Endothelial cell of umbilical vein (primary cell): ENCODE data around the gene SYMPK. TPM values are rescaled to one million over a fixed set of nuclear protein-coding genes. Genes with fewer than 3 reads are reported as not detected.
A peak's percentile ranks its signal among the peaks of the same experiment; 100 is the strongest.

Experiments used
- BruUV-seq: library from RNA; stranded (reverse); fragments of 400-500 nt; replicated peaks from 2 replicates; lab custom pipeline; 2021; lab: Mats Ljungman, UMichigan
- CTCF ChIA-PET: fragments of 300-600, 350-600 bp; sonication (Branson Sonifier 250); formaldehyde crosslinking; loops from one replicate; lab custom pipeline; 2021; ENCODE audit warnings: antibody characterized with exemption, inconsistent platforms; lab: Charles Lee
- POLR2A ChIA-PET: fragments of 300-600, 350-600 bp; sonication (Branson Sonifier 250); formaldehyde crosslinking; loops from one replicate; lab custom pipeline; 2021; ENCODE audit warnings: antibody characterized with exemption, inconsistent platforms; lab: Charles Lee
- DNase-seq: peaks from one replicate; pipeline ENCODE4 v3.0.0-alpha.2; 2011; ENCODE audit warnings: low read depth, low spot score
- FAIRE-seq: peaks from 2 replicates; lab custom pipeline; 2011; peaks lifted over from hg19 to GRCh38; lab: Jason Lieb, UNC
- H2AFZ ChIP-seq: 2 replicates; pipeline ENCODE4 v1.6.0; 2012; ENCODE audit warnings: low read depth, low read length, control low read depth, inconsistent platforms
- H3K27ac ChIP-seq: 2 replicates; pipeline ENCODE4 v1.5.1; 2011; ENCODE audit warnings: low read depth, mild to moderate bottlenecking, control low read depth, low read length, moderate library complexity; ENCODE audit not compliant: insufficient read depth
- H3K27me3 ChIP-seq, 2 experiments: 2 replicates each; pipeline versions ENCODE4 v1.6.0 to v1.6.1; 2011; ENCODE audit warnings: low read length in 2 of 2, mixed read lengths in 1 of 2; ENCODE audit not compliant: control insufficient read depth in 2 of 2, insufficient read depth in 2 of 2
- H3K36me3 ChIP-seq, 2 experiments: 2 replicates in 1 of 2; 3 replicates in 1 of 2; pipeline ENCODE4 v1.5.1; 2011; ENCODE audit warnings: low read length in 2 of 2, mild to moderate bottlenecking in 1 of 2, moderate library complexity in 1 of 2; ENCODE audit not compliant: control insufficient read depth in 2 of 2, insufficient read depth in 2 of 2; ENCODE audit errors: extremely low read depth in 1 of 2
- H3K4me1 ChIP-seq: 3 replicates; pipeline ENCODE4 v1.5.1; 2011; ENCODE audit warnings: mild to moderate bottlenecking, low read length; ENCODE audit not compliant: control insufficient read depth, insufficient read depth; ENCODE audit errors: extremely low read depth
- H3K4me2 ChIP-seq: 2 replicates; pipeline ENCODE4 v1.6.1; 2011; ENCODE audit warnings: low read length, control low read depth, mixed read lengths; ENCODE audit not compliant: insufficient read depth
- H3K4me3 ChIP-seq, 3 experiments: fragments of 200-600 bp in 1 of 3; sonication (generic), shearing (Covaris generic) in 1 of 3; replicated peaks in 1 of 3; 2 replicates each; pipeline ENCODE4 v1.5.1; 2011 to 2016; ENCODE audit warnings: control low read depth in 3 of 3, low read length in 3 of 3, mild to moderate bottlenecking in 2 of 3, inconsistent platforms in 1 of 3, low read depth in 1 of 3, moderate library complexity in 1 of 3; ENCODE audit not compliant: insufficient read depth in 1 of 3
- H3K79me2 ChIP-seq: 2 replicates; pipeline ENCODE4 v1.6.0; 2012; ENCODE audit warnings: low read length, inconsistent platforms; ENCODE audit not compliant: control insufficient read depth, insufficient read depth
- H3K9ac ChIP-seq: replicated peaks from 2 replicates; pipeline ENCODE3; 2011; ENCODE audit warnings: low read length, control low read depth; ENCODE audit not compliant: insufficient read depth; ENCODE audit errors: extremely low read depth
- H3K9me1 ChIP-seq: replicated peaks from 3 replicates; pipeline ENCODE4 v1.6.0; 2011; ENCODE audit warnings: mild to moderate bottlenecking, low read length; ENCODE audit not compliant: control insufficient read depth, insufficient read depth; ENCODE audit errors: extremely low read depth
- H3K9me3 ChIP-seq: replicated peaks from 2 replicates; pipeline ENCODE4 v1.5.1; 2012; ENCODE audit warnings: low read length, inconsistent platforms; ENCODE audit not compliant: control insufficient read depth, insufficient read depth
- H4K20me1 ChIP-seq: replicated peaks from 2 replicates; pipeline ENCODE3; 2011; ENCODE audit warnings: mild to moderate bottlenecking, low read length; ENCODE audit not compliant: control insufficient read depth, insufficient read depth; ENCODE audit errors: extremely low read depth
- EZH2 ChIP-seq: IDR thresholded peaks from 2 replicates; pipeline ENCODE4 v1.6.1; 2012; ENCODE audit warnings: borderline replicate concordance, low read depth, mild to moderate bottlenecking, moderate library complexity, low read length, inconsistent platforms; ENCODE audit not compliant: severe bottlenecking
- FOS ChIP-seq: IDR thresholded peaks from 2 replicates; pipeline ENCODE4 v1.6.1; 2011; ENCODE audit warnings: mild to moderate bottlenecking, low read length, moderate library complexity, borderline replicate concordance; ENCODE audit not compliant: insufficient read depth
- GATA2 ChIP-seq: IDR thresholded peaks from 2 replicates; pipeline ENCODE4 v1.7.0; 2011; ENCODE audit warnings: low read depth, mild to moderate bottlenecking, moderate library complexity, mixed read lengths, low read length; ENCODE audit not compliant: insufficient read length, insufficient read depth
- JUN ChIP-seq: IDR thresholded peaks from 2 replicates; pipeline ENCODE4 v1.6.1; 2011; ENCODE audit warnings: borderline replicate concordance, low read depth; ENCODE audit not compliant: insufficient read length, insufficient read depth
- MYC ChIP-seq: IDR thresholded peaks from one replicate; pipeline ENCODE4 v1.6.1; 2011; ENCODE audit warnings: mild to moderate bottlenecking, low read depth, low read length
- POLR2A ChIP-seq: IDR thresholded peaks from 2 replicates; pipeline ENCODE4 v1.6.1; 2012; ENCODE audit warnings: low read depth, mild to moderate bottlenecking, control low read depth, low read length
- POLR2AphosphoS5 ChIP-seq: IDR thresholded peaks from 2 replicates; pipeline ENCODE4 v1.6.1; 2012; ENCODE audit warnings: low read depth, mild to moderate bottlenecking, control low read depth, low read length, moderate library complexity; ENCODE audit not compliant: insufficient read depth
- dilution Hi-C: fragments of 300-500 bp; cut with MboI; formaldehyde crosslinking; loops from one replicate; pipeline ENCODE4 v1.15.0; 2019; ENCODE audit warnings: low sequenced_read_pairs; ENCODE audit not compliant: extremely low pct_ligation_motif_present
- intact Hi-C: fragments of 100-400 bp; cut with micrococcal nuclease; formaldehyde crosslinking; loops from one replicate; pipeline ENCODE4 v1.10.0; 2022
- polyA plus RNA-seq, 4 experiments: library from polyadenylated mRNA; depleted of rRNA in 3 of 4; stranded (reverse) in 3 of 4; unstranded in 1 of 4; fragments of >200 nt; gene quantifications; 2 replicates each; pipeline versions ENCODE4 v1.2.1 to v1.2.3, GENCODE V29; 2011 to 2012; ENCODE audit warnings: missing spikeins in 1 of 4
- total RNA-seq: library from RNA; stranded (reverse); gene quantifications from 2 replicates; pipeline ENCODE4 v1.2.3, GENCODE V29; 2021
- TF ChIP-seq, protein P1 (sequence below): IDR thresholded peaks from 2 replicates; pipeline ENCODE4 v1.6.1; 2011; ENCODE audit not compliant: insufficient read depth, insufficient read length
- TF ChIP-seq, protein P2 (sequence below), 2 donors: IDR thresholded peaks; 1 replicate in 1 of 2; 2 replicates in 1 of 2; pipeline ENCODE4 v1.5.1; 2011; ENCODE audit warnings: low read length in 2 of 2, mild to moderate bottlenecking in 2 of 2, moderate library complexity in 2 of 2, control low read depth in 1 of 2, inconsistent platforms in 1 of 2, low read depth in 1 of 2; ENCODE audit not compliant: insufficient read depth in 1 of 2; ENCODE audit errors: extremely low read depth in 1 of 2

SYMPK gene
- total and polyA plus RNA-seq, 2 donors (not counting 3 experiments of a cell fraction or from before 2014, with no cell fraction given), result 89.8 to 95.7 TPM

DNA sequence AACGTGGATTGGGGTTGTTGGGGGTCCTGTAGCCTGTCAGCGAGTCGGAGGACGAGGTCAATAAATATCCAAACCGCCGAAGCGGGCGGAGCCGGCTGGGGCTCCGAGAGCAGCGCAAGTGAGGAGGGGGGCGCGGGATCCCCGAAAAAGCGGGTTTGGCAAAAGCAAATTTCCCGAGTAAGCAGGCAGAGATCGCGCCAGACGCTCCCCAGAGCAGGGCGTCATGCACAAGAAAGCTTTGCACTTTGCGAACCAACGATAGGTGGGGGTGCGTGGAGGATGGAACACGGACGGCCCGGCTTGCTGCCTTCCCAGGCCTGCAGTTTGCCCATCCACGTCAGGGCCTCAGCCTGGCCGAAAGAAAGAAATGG, 93.1 kb downstream of the SYMPK start:
- Histone ChIP-seq H3K4me1 (peaks cover 14% of the 10 kb centered on the region), H4K20me1 (no peaks in the 10 kb centered on the region), H3K4me2 (peak overlapping the region; percentile 71), H3K4me3 (peak overlapping the region; percentile 13 to 49 (median 45)), H3K9me1 (no peaks in the 10 kb centered on the region), H3K27me3 (no peaks in the 10 kb centered on the region), H3K36me3 (peaks cover 3% of the 10 kb centered on the region in 2 experiments), H3K9ac (no peak overlapping the region), H3K79me2 (peaks cover 2% of the 10 kb centered on the region), H2AFZ (no peak overlapping the region), H3K27ac (no peak overlapping the region), H3K9me3 (no peaks in the 10 kb centered on the region)
- DNase-seq, result no peak
- intact Hi-C loops, result loop anchor here (1.0 kb wide), 6 partner anchors 9 to 53 kb away; partner anchors contain the start of gene DMWD
- TSS peak; percentile 41 for BruUV-seq
- POLR2A ChIA-PET, result interaction anchor here (0.7 to 2.4 kb wide), 9 partner anchors 9 to 652 kb away, joined by 3 to 24 read pairs (median 5); partner anchors contain the start of genes DMWD, FBXO46, QPCTL and SYMPK
- CTCF ChIA-PET, result interaction anchor here (0.7 to 6.7 kb wide), 28 partner anchors 9 to 301 kb away, joined by 3 to 125 read pairs (median 4); partner anchors contain the start of genes DMPK, DMWD, FBXO46 and QPCTL
- FAIRE-seq, result no peak
- dilution Hi-C loops, result no loop called here
- TF ChIP-seq EZH2 (no peak), POLR2A (no peak)

DNA sequence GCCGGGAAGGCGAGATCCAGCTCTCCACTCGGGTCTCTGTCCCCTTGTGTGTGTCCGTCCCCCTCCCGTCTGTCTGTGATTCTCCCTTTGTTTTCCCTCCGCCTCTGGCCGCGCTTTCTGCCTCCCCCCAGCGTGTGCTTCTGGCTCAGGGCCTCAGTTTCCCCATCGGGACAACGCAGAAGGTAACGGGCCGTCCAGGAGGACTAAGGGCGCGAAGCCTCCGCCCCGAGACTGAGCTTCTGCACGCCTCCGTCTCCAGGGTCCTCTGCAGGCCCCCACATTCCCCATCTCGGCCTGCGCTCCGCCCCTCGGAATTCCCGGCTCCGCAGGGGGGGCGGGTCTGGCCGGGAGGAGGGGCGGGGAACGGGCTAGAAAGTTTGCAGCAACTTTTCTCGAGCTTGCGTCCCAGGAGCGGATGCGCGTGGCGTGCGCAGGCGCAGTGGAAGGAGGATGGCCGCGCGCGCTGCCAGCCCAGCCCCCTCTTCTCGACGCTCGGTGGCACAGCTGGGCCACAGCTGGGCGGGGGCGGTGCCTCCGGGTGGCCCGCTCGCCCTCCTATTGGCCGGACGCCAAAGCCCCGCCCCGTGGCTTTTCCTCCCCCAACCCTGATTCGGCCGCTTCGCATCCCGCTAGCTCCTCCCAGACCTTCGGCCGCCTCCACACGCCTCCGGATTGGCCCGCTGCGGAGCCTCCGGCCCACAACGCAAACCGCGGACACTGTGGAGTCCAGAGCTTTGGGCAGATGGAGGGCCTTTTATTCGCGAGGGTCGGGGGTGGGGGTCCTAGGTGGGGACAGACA, 93.8 kb downstream of the SYMPK start, which contains the start of gene SIX5:
Gene SIX5 (minus strand): TSS at position 269 of the 799 bp plus-strand sequence. CDS start 408 bp downstream, outside the sequence.
- Histone ChIP-seq H2AFZ (peak within 1 kb of the TSS; percentile 66), H3K9ac (peak within 1 kb of the TSS; percentile 77), H3K9me1 (no peaks in the 10 kb centered on the region), H3K79me2 (peaks cover 2% of the 10 kb centered on the region), H3K4me2 (peak within 1 kb of the TSS; percentile 90), H3K36me3 (peaks cover 0 to 3% of the 10 kb centered on the region in 2 experiments), H3K4me3 (peak within 1 kb of the TSS; percentile 81 to 92 (median 82)), H3K4me1 (peaks cover 14% of the 10 kb centered on the region), H3K27me3 (no peaks in the 10 kb centered on the region), H3K9me3 (no peaks in the 10 kb centered on the region), H4K20me1 (no peaks in the 10 kb centered on the region), H3K27ac (peak within 1 kb of the TSS; percentile 71)
- ChIA-PET CTCF (interaction anchor here (0.6 to 6.7 kb wide), 24 partner anchors 9 to 300 kb away, joined by 3 to 125 read pairs (median 6); partner anchors contain the start of genes DMPK, DMWD, FBXO46 and QPCTL), POLR2A (interaction anchor here (0.5 to 2.4 kb wide), 11 partner anchors 10 to 651 kb away, joined by 3 to 24 read pairs (median 6); partner anchors contain the start of genes DMWD, FBXO46, QPCTL and SYMPK)
- DNase-seq, result peak; percentile 100
- peak; percentile 77 for TF ChIP-seq POLR2A
- no peak for TF ChIP-seq MYC
- TF ChIP-seq, protein P1, sequence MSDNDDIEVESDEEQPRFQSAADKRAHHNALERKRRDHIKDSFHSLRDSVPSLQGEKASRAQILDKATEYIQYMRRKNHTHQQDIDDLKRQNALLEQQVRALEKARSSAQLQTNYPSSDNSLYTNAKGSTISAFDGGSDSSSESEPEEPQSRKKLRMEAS, result peak; percentile 15
- TF ChIP-seq JUN, result no peak
- no peak for TF ChIP-seq EZH2
- TF ChIP-seq FOS, result no peak
- TF ChIP-seq, protein P2, sequence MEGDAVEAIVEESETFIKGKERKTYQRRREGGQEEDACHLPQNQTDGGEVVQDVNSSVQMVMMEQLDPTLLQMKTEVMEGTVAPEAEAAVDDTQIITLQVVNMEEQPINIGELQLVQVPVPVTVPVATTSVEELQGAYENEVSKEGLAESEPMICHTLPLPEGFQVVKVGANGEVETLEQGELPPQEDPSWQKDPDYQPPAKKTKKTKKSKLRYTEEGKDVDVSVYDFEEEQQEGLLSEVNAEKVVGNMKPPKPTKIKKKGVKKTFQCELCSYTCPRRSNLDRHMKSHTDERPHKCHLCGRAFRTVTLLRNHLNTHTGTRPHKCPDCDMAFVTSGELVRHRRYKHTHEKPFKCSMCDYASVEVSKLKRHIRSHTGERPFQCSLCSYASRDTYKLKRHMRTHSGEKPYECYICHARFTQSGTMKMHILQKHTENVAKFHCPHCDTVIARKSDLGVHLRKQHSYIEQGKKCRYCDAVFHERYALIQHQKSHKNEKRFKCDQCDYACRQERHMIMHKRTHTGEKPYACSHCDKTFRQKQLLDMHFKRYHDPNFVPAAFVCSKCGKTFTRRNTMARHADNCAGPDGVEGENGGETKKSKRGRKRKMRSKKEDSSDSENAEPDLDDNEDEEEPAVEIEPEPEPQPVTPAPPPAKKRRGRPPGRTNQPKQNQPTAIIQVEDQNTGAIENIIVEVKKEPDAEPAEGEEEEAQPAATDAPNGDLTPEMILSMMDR (IDR thresholded peaks at IDR 0.05; ENCODE audit: extremely low read depth in 1 of 2, insufficient read depth in 1 of 2, low read depth in 1 of 2, low read length in 2 of 2), result no peak
- TF ChIP-seq GATA2, result no peak
- peak; percentile 82 for TF ChIP-seq POLR2AphosphoS5
- dilution Hi-C loops (no loop called here), intact Hi-C loops (loop anchor here (1.0 kb wide), 3 partner anchors 38 to 52 kb away; no protein-coding TSS in a partner anchor)
- FAIRE-seq, result no peak
- BruUV-seq, result no TSS peak
